ENCODE results near the gene RRAD. TPM values are rescaled to one million over a fixed set of nuclear protein-coding genes. Genes with fewer than 3 reads are reported as not detected.
"Not testable (repeated sequence)": the region's sequence is repeated elsewhere in the genome, so short reads cannot be mapped to it uniquely, and the experiment has no call there.

Gene RRAD
- polyA plus RNA-seq, 1 experiment = 1.9 TPM

DNA sequence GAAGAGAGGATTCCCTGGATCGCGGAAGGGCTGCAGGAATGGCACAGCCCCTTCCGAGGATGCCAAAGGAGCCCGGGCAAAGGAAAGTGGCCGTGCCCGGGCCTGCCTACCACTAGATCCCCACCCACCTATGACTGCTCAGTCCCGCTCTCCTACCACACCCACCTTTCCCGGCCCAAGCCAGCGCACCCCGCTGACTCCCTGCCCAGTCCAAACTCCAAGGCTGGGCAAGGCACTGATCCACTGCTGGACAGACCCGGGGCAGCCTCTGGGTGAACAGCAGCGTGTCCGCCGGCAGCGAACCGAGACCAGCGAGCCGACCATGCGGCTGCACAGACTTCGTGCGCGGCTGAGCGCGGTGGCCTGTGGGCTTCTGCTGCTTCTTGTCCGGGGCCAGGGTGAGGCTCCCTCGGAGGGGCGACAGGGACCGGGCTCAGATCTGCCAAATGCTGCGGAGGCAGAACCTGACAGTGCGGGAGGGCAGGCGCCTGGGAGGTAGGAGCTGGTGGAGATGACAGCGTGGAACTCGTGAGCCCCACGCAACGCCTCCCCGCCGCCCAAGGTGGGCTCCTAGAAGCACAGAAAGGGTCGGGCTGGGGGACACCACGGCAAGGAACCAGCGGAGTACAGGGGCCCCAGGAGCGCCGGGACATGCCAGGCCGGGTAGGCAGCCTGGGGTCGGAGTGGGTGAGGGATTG lies 10.1 kb upstream of the RRAD start, which contains the start of gene CES2:
Gene CES2, plus strand, starts transcription at position 203 of the 698 bp plus-strand sequence. Its CDS starts 120 bp downstream, at position 323.
- DNase-seq (ENCODE audit: low read depth, low spot score) = no peak
- Histone ChIP-seq H3K27me3 (ENCODE audit: control insufficient read depth, insufficient read depth, low read length) (no peaks in the 10 kb centered on the region), H3K4me3 (ENCODE audit: low read depth, low read length) (peak within 1 kb of the TSS; percentile 96), H3K27ac (ENCODE audit: low read depth, low read length) (peak within 1 kb of the TSS; percentile 70), H3K9me3 (ENCODE audit: control insufficient read depth, insufficient read depth, low read length) (no peaks in the 10 kb centered on the region; the same call in 1 of the 2 replicates)
- TF ChIP-seq, protein P1, sequence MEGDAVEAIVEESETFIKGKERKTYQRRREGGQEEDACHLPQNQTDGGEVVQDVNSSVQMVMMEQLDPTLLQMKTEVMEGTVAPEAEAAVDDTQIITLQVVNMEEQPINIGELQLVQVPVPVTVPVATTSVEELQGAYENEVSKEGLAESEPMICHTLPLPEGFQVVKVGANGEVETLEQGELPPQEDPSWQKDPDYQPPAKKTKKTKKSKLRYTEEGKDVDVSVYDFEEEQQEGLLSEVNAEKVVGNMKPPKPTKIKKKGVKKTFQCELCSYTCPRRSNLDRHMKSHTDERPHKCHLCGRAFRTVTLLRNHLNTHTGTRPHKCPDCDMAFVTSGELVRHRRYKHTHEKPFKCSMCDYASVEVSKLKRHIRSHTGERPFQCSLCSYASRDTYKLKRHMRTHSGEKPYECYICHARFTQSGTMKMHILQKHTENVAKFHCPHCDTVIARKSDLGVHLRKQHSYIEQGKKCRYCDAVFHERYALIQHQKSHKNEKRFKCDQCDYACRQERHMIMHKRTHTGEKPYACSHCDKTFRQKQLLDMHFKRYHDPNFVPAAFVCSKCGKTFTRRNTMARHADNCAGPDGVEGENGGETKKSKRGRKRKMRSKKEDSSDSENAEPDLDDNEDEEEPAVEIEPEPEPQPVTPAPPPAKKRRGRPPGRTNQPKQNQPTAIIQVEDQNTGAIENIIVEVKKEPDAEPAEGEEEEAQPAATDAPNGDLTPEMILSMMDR (IDR thresholded peaks at IDR 0.05; ENCODE audit: low read depth, low read length) = no peak
- POLR2A ChIA-PET = interaction anchor here (0.6 kb wide), 1 partner anchor 1540 kb away, joined by 3 read pairs; no protein-coding TSS in a partner anchor
- CTCF ChIA-PET = interaction anchor here (1.4 kb wide), 1 partner anchor 34 kb away, joined by 3 read pairs; no protein-coding TSS in a partner anchor

DNA sequence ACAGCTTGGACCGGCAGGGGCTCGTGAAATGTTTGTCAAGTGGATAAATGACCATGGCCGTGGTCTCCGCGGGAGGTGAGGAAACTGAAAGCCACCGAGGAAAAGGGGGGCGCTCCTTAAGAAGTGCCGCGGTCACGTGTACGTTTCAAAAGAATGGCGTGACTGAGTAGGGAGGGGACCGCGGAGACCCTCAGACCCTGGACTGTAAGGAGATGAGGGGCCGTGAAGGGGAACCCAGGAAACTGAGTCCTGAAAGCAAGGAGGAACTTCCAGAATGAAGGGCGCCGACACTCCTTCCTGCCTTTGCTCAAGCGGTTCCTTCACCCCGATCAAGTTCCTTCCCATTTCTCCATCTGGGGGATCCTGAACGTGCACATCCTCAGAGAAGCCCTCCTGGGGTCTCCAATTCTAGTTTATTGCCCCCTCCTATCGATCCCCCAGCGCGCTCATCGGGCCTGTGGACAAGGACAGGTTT lies 9.5 kb upstream of the RRAD start:
- POLR2A ChIA-PET = interaction anchor here (1.6 kb wide), 1 partner anchor 37 kb away, joined by 4 read pairs; no protein-coding TSS in a partner anchor
- CTCF ChIA-PET; H3K27me3 ChIP-seq (ENCODE audit: control insufficient read depth, insufficient read depth, low read length); H3K9me3 ChIP-seq (ENCODE audit: control insufficient read depth, insufficient read depth, low read length); DNase-seq (ENCODE audit: low read depth, low spot score): not testable (repeated sequence)
- peak overlapping the region; percentile 70 for H3K27ac ChIP-seq (ENCODE audit: low read depth, low read length)
- peak overlapping the region; percentile 96 for H3K4me3 ChIP-seq (ENCODE audit: low read depth, low read length)

DNA sequence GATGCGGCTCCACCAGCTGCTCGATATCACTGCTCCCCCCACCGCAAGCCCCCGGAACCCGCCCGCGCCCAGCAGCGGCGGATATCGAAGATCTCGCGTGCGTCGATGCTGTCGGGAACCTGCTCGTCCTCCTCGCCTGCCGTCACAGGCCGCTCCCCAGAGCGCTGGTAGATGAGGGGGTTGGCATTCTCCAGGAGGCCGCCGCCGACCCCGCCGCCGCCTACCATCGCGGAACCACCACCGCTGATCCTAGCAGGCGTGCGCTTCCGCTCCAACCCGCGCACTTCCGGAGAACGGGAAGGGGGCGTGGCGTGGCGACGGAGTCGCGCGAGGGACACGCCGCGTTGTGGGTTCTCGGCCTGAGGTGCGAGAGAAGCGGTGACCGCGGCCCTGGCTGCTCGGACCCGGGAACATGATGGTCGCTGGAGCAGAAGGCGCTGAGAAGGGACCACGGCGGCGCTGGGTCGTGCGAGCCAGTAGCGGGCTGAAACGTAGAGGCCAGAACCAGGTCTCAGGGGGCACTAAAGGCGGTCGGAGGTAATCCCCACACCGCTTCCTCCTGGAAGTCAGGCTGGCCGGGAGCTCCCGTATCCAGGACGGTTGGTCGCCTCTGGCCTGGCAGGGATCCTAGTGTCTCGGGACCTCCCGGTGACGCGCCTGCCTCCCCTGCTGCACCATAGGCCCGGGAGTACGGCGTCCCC lies 9.0 kb upstream of the RRAD start, which contains the start of gene CIAO2B:
Gene CIAO2B, minus strand, starts transcription at position 265 of the 701 bp plus-strand sequence. Its CDS starts 38 bp downstream, at position 227.
- DNase-seq (ENCODE audit: low read depth, low spot score) = peak; percentile 43
- POLR2A ChIA-PET = interaction anchor here (0.8 to 1.6 kb wide), 3 partner anchors 14 to 39 kb away, joined by 3 to 4 read pairs (median 4); no protein-coding TSS in a partner anchor
- H3K9me3 ChIP-seq (ENCODE audit: control insufficient read depth, insufficient read depth, low read length) = no peaks in the 10 kb centered on the region; the same call in 1 of the 2 replicates
- H3K4me3 ChIP-seq (ENCODE audit: low read depth, low read length) = peak within 1 kb of the TSS; percentile 96
- H3K27me3 ChIP-seq (ENCODE audit: control insufficient read depth, insufficient read depth, low read length) = no peaks in the 10 kb centered on the region
- TF ChIP-seq, protein P1 (IDR thresholded peaks at IDR 0.05; ENCODE audit: low read depth, low read length) = no peak
- CTCF ChIA-PET = no interaction called here
- peak within 1 kb of the TSS; percentile 70 for H3K27ac ChIP-seq (ENCODE audit: low read depth, low read length)

DNA sequence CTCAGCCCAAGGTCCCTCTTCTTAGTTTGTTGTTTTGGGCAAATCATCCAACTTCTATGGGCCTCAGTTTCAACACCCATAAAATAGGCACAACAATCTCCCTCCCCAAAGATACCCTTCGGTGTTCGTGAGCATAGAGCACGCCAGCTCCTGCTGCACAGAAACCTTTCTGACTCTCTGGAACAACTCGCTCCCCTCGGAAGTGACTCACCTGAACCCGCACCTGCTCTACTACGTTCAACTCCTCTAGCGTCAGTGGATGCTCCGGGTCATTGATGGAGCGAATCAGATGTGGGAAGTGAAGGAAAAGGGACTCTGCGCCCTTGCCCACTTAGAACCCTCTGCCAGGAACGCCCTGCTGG lies 8.4 kb upstream of the RRAD start:
- Histone ChIP-seq H3K9me3 (ENCODE audit: control insufficient read depth, insufficient read depth, low read length) (no peaks in the 10 kb centered on the region; the same call in 1 of the 2 replicates), H3K27me3 (ENCODE audit: control insufficient read depth, insufficient read depth, low read length) (no peaks in the 10 kb centered on the region), H3K4me3 (ENCODE audit: low read depth, low read length) (peak overlapping the region; percentile 96), H3K27ac (ENCODE audit: low read depth, low read length) (peak overlapping the region; percentile 70)
- CTCF ChIA-PET = interaction anchor here (1.0 to 1.2 kb wide), 2 partner anchors 38 to 39 kb away, joined by 3 to 5 read pairs; no protein-coding TSS in a partner anchor
- POLR2A ChIA-PET = interaction anchor here (0.8 to 1.6 kb wide), 3 partner anchors 14 to 38 kb away, joined by 3 to 4 read pairs (median 4); no protein-coding TSS in a partner anchor
- TF ChIP-seq, protein P1 (IDR thresholded peaks at IDR 0.05; ENCODE audit: low read depth, low read length) = no peak
- DNase-seq (ENCODE audit: low read depth, low spot score) = no peak

DNA sequence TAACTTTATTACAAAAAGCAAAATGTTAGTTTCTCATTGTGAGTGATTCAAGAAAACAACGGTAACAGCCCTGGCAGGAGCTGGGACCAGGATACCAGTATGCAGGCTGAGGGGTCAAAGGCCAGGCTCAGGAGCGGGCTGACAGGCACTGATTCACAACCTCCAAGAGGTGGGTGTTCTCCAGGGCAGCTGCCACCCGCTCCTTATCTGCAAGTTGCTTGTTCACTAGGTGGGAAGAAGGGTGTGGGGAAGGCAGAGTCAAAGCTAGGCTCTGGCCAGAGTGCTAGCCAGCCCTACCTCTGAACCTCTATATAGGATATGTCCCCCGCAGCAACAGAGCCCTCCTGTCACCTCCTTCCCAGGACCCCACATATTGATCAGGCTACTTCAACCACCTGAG lies 6.7 kb upstream of the RRAD start:
- CTCF ChIA-PET = interaction anchor here (0.7 to 1.2 kb wide), 2 partner anchors 34 to 37 kb away, joined by 3 to 4 read pairs; no protein-coding TSS in a partner anchor
- H3K9me3 ChIP-seq (ENCODE audit: control insufficient read depth, insufficient read depth, low read length) = no peaks in the 10 kb centered on the region; the same call in 1 of the 2 replicates
- H3K27ac ChIP-seq (ENCODE audit: low read depth, low read length) = no peak overlapping the region

More for the DNA sequence above, 6.7 kb upstream of the RRAD start:
- POLR2A ChIA-PET = no interaction called here
- Histone ChIP-seq H3K4me3 (ENCODE audit: low read depth, low read length) (no peak overlapping the region), H3K27me3 (ENCODE audit: control insufficient read depth, insufficient read depth, low read length) (no peaks in the 10 kb centered on the region)
- TF ChIP-seq, protein P1 (IDR thresholded peaks at IDR 0.05; ENCODE audit: low read depth, low read length) = no peak
- no peak for DNase-seq (ENCODE audit: low read depth, low spot score)

All from AG04450 (cell line).